AG10803 (cell line): ENCODE measurements around the gene LCP1.

ENCODE experiments used
- DNase-seq: peaks from one replicate; pipeline ENCODE4 v3.0.0; 2010; ENCODE audit warnings: low read depth
- H3K4me3 ChIP-seq: 2 replicates; pipeline ENCODE4 v1.5.1; 2011; ENCODE audit warnings: mild to moderate bottlenecking, low read length, control low read depth
- TF ChIP-seq, protein P1 (sequence below): conservative IDR thresholded peaks from 2 replicates; pipeline ENCODE4 v1.5.1; 2011; ENCODE audit warnings: mild to moderate bottlenecking, low read length, control low read depth, inconsistent platforms

LCP1 gene

DNA sequence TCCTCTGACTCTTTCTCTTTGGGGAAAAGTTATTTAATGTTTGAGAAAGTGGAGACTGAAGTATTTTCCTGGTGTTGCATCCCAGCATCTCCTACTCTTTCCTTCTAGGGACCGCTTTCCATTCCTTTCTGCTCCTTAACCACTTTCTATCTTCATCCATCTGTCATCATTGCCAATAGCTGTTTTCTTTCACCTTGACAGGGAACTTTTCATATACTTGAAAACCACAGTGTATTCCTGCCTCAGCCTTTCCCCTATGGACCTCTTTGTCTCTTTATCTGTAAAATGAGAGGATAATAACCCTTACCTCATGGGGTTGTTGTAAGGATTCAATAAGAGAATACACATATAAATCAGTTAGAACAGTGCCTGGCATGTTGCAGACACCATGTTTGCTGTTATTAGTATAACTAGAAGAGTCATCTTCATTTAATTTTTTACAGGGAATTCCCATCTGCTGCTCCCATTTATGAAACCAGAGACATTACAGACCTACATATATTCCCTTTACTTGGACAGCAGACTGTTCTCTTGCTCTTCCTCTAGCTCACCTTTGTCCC, 31.8 kb downstream of the LCP1 start:
- TF ChIP-seq, protein P1, sequence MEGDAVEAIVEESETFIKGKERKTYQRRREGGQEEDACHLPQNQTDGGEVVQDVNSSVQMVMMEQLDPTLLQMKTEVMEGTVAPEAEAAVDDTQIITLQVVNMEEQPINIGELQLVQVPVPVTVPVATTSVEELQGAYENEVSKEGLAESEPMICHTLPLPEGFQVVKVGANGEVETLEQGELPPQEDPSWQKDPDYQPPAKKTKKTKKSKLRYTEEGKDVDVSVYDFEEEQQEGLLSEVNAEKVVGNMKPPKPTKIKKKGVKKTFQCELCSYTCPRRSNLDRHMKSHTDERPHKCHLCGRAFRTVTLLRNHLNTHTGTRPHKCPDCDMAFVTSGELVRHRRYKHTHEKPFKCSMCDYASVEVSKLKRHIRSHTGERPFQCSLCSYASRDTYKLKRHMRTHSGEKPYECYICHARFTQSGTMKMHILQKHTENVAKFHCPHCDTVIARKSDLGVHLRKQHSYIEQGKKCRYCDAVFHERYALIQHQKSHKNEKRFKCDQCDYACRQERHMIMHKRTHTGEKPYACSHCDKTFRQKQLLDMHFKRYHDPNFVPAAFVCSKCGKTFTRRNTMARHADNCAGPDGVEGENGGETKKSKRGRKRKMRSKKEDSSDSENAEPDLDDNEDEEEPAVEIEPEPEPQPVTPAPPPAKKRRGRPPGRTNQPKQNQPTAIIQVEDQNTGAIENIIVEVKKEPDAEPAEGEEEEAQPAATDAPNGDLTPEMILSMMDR: no peak
- DNase-seq: no peak
- no peak overlapping the region for H3K4me3 ChIP-seq

DNA sequence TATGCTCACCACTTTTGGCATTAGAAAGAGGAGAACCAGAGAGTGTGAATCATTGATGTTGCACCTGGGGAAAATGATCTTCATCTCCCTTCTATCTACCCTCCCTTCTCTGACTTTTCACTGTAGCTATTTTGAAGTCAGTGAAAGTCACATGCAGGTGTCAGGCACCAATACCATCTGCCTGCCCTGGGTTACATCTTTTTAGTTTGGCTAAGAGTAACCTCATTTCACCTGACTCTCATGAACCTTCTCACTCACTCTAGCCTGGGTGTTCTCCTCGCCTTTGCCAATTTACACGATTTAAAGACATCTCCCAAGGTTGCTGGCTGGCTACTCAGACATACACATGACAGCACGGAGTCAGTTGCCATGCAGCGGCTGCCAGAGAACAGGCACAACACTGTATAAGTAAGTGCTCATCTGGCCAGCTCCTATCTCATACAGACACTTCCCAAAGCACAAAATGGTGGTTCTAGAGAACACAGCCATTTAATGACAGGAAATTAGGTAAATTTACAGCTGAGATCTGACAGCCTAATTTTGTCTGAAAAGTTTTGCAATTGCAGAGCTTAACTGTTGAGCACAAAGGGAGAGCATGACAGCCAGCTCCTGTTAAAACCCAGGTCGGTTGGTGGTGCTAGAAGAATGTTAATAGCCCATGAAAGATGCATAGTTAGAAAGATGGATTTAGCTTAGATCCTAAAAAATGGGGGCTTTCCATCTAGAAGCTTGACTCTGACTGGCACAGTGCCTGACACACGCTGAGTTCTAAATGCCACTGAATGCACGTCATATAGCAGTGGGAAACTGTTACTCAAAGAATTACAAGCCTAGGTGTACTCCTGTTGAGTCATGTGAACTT, 32.5 kb downstream of the LCP1 start:
- DNase-seq: peak; percentile 6
- no peak overlapping the region for H3K4me3 ChIP-seq
- TF ChIP-seq, protein P1: no peak

DNA sequence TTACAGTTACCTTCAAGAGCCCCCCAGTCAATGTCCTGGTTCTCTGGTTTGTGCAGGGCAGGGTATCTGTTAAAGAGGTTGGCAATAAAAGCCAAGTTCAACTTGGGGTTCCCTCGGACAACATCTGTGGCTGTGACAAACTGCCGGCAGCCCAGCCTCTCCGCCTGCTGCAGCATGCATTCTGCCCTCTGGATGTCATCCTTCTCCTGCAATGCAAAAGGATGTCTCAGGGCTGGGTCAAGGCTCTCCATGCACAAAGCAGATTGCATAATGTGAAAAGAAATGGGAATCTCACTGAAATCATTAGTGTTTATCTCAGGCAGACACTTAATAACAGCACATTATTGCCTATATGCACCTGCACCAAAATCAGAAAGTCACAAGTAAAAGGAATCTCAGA, 35.1 kb downstream of the LCP1 start:
- DNase-seq: peak; percentile 26
- no peak overlapping the region for H3K4me3 ChIP-seq

DNA sequence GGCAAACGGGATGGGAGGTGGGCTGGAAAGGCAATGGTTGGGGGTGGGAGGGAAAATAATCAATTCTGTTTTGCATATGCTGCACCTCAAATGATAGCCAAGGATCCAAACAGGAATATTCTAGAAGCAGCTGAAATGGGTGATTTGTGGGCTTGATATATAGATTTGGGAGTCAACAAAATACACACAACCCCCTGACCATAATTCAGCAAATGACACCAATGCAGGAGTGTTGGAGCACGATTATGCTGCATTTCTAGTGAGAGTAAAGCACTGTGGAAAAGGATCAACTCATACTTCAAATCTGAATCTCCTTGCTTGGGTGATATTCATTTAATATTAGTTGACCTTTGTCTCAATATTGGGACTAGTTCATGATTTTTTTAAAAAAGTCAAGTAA, 36.0 kb downstream of the LCP1 start:
- no peak for DNase-seq
- TF ChIP-seq, protein P1: no peak
- H3K4me3 ChIP-seq: no peak overlapping the region

More for the DNA sequence above, 35.1 kb downstream of the LCP1 start:
- TF ChIP-seq, protein P1: peak; percentile 51

DNA sequence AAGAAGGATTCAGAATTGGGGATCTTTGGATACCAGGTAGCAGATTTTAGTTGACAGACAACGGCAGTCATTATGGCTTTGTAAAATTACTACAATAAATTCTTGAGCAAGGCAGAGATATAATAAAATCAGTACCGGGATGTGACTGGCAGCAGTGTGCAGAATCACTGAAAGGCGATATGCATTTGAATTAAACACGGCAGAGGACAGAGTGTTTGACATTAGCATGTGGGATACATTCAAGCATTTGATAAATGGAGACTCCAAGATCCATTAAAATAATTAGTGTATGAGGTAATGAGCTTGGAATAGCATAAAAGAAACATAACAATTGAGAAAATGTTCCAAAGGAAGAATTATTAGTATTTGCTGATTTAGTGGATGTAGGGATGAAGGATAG, 36.8 kb downstream of the LCP1 start:
- DNase-seq: no peak
- TF ChIP-seq, protein P1: no peak
- H3K4me3 ChIP-seq: no peak overlapping the region

DNA sequence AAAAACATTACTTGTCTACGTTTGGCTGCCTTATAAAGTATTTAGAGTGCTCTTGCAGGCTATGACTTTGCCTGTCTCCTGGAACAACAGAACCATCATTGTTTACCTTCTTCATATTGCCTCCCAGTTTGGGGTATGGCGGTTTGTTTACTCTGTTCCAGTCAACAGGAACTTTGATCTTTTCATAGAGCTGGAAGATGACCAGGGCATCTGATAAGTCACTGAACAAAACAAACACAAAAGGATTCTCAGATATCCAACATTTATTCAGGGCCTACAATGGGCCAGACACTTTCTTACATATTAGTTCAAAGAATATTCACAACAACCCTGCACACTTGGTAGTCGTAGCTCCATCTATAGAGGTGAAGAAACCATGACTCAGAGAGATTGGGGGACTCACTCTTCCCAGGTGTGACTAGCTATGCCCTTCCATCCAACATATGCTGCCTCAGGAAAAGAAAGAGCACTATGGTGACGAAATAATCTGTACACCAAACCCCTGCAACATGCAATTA, 38.7 kb downstream of the LCP1 start:
- TF ChIP-seq, protein P1: no peak
- DNase-seq: no peak
- no peak overlapping the region for H3K4me3 ChIP-seq

DNA sequence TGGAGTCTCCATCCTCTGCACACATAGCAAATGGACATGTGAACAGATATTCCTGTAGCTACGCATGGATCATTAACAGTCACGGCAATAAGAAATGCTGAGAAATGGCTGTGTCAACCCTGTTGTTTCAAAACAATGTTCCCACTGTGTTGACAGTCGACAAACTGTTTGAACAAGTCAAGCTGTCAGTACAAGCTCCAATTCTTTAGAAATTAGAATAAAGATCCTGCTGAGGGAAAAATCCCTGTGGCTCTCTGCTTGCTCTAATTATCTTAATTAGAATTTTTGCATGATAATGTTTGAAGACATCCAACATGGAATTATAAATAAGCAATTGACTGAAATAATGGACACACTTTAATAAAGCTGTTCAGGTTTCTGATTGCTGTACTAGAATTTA, 39.2 kb downstream of the LCP1 start:
- H3K4me3 ChIP-seq: no peak overlapping the region
- TF ChIP-seq, protein P1: no peak
- DNase-seq: no peak
